ENCODE measurements around the gene SMIM15.

GRCh38 chr5:61186634-61187033 is 24.4 kb upstream of the SMIM15 start:
- no peak for TF ChIP-seq CTCF (conservative IDR thresholded peaks at IDR 0.05; ENCODE audit: low read depth, low read length)
- no peak for TF ChIP-seq USF2 (IDR thresholded peaks at IDR 0.05; ENCODE audit: low read depth, low read length)
- TF ChIP-seq POLR2A (IDR thresholded peaks at IDR 0.05; ENCODE audit: low read depth, low read length), result no peak
